ENCODE data around the gene TXNDC17. TPM values are rescaled to one million over a fixed set of nuclear protein-coding genes. Genes with fewer than 3 reads are reported as not detected.
A peak's percentile ranks its signal among the peaks of the same experiment; 100 is the strongest.
"Not testable (repeated sequence)": the region's sequence is repeated elsewhere in the genome, so short reads cannot be mapped to it uniquely, and the experiment has no call there.

Gene TXNDC17
- 60.3 TPM for total RNA-seq

GRCh38 chr17:6640536-6641246 lies at the start of gene TXNDC17, which contains the start of gene KIAA0753:
Gene TXNDC17 (plus strand): TSS chr17:6641060. CDS start chr17:6641083, 23 bp downstream.
Gene KIAA0753 (minus strand): TSS chr17:6640711. CDS start chr17:6635103, 5,608 bp downstream.
- DNase-seq (ENCODE audit: low read depth in 2 of 3, low spot score in 2 of 3), result peak; percentile 76 to 90 (median 86)

GRCh38 chr17:6591599-6592158 lies 49.2 kb upstream of the TXNDC17 start:
- DNase-seq (ENCODE audit: low read depth in 2 of 3, low spot score in 2 of 3), result no peak

- no peak for DNase-seq (ENCODE audit: low read depth in 2 of 3, low spot score in 2 of 3)
These were observed 48.7 kb upstream of the TXNDC17 start for GRCh38 chr17:6592173-6592572.

GRCh38 chr17:6593371-6593770 lies 47.5 kb upstream of the TXNDC17 start:
- not testable (repeated sequence) for DNase-seq (ENCODE audit: low read depth in 2 of 3, low spot score in 2 of 3)

GRCh38 chr17:6596081-6596480 lies 44.8 kb upstream of the TXNDC17 start:
- DNase-seq (ENCODE audit: low read depth in 2 of 3, low spot score in 2 of 3), result no peak

- no peak for DNase-seq (ENCODE audit: low read depth in 2 of 3, low spot score in 2 of 3)
These were observed 44.3 kb upstream of the TXNDC17 start for GRCh38 chr17:6596511-6596910.

- DNase-seq (ENCODE audit: low read depth in 2 of 3, low spot score in 2 of 3), result no peak
These were observed 43.9 kb upstream of the TXNDC17 start for GRCh38 chr17:6596941-6597340.

GRCh38 chr17:6597727-6598126 lies 43.1 kb upstream of the TXNDC17 start:
- DNase-seq (ENCODE audit: low read depth in 2 of 3, low spot score in 2 of 3), result no peak

- peak in 2 of 3 donors; percentile 60 to 88 for DNase-seq (ENCODE audit: low read depth in 2 of 3, low spot score in 2 of 3)
These were observed 41.5 kb upstream of the TXNDC17 start for GRCh38 chr17:6599364-6599763.

- no peak for DNase-seq (ENCODE audit: low read depth in 2 of 3, low spot score in 2 of 3)
These were observed 38.7 kb upstream of the TXNDC17 start for GRCh38 chr17:6602141-6602540.

GRCh38 chr17:6603744-6604325 lies 37.0 kb upstream of the TXNDC17 start:
- DNase-seq (ENCODE audit: low read depth in 2 of 3, low spot score in 2 of 3), result no peak

- no peak for DNase-seq (ENCODE audit: low read depth in 2 of 3, low spot score in 2 of 3)
These were observed 35.7 kb upstream of the TXNDC17 start for GRCh38 chr17:6605142-6605541.

- DNase-seq (ENCODE audit: low read depth in 2 of 3, low spot score in 2 of 3), result no peak
These were observed 32.5 kb upstream of the TXNDC17 start for GRCh38 chr17:6608321-6608720.

- no peak for DNase-seq (ENCODE audit: low read depth in 2 of 3, low spot score in 2 of 3)
These were observed 30.8 kb upstream of the TXNDC17 start for GRCh38 chr17:6610011-6610410.

GRCh38 chr17:6611231-6611630 lies 29.6 kb upstream of the TXNDC17 start:
- DNase-seq (ENCODE audit: low read depth in 2 of 3, low spot score in 2 of 3), result no peak

- DNase-seq (ENCODE audit: low read depth in 2 of 3, low spot score in 2 of 3), result no peak
These were observed 16.9 kb upstream of the TXNDC17 start for GRCh38 chr17:6623941-6624340.

GRCh38 chr17:6626616-6627015 lies 14.2 kb upstream of the TXNDC17 start:
- no peak for DNase-seq (ENCODE audit: low read depth in 2 of 3, low spot score in 2 of 3)

- DNase-seq (ENCODE audit: low read depth in 2 of 3, low spot score in 2 of 3), result no peak
These were observed 13.8 kb upstream of the TXNDC17 start for GRCh38 chr17:6627019-6627418.

GRCh38 chr17:6630390-6630789 lies 10.5 kb upstream of the TXNDC17 start:
- no peak for DNase-seq (ENCODE audit: low read depth in 2 of 3, low spot score in 2 of 3)

GRCh38 chr17:6632530-6632929 lies 8.3 kb upstream of the TXNDC17 start:
- no peak for DNase-seq (ENCODE audit: low read depth in 2 of 3, low spot score in 2 of 3)

- DNase-seq (ENCODE audit: low read depth in 2 of 3, low spot score in 2 of 3), result no peak
These were observed 7.6 kb upstream of the TXNDC17 start for GRCh38 chr17:6633263-6633662.

- no peak for DNase-seq (ENCODE audit: low read depth in 2 of 3, low spot score in 2 of 3)
These were observed 4.8 kb upstream of the TXNDC17 start for GRCh38 chr17:6636105-6636504.

Data from hematopoietic multipotent progenitor cell (in vitro differentiated cells).